T-helper 1 cell treated with Interleukin-12 subunit alpha and Interleukin-12 subunit beta and Interleukin-4 antibody, amounts not matched to agents 30 μg/mL and 1 μg/mL, for 36 hours (primary cell): ENCODE data around the gene HPS1.

Experiments used
- H3K27ac Mint-ChIP-seq: one replicate; pipeline ENCODE4 v1.8.0; 2021; ENCODE audit warnings: mild to moderate bottlenecking, mixed read lengths
- H3K27me3 Mint-ChIP-seq: one replicate; pipeline ENCODE4 v1.8.0; 2021; ENCODE audit warnings: low read depth, mixed read lengths
- H3K36me3 Mint-ChIP-seq: one replicate; pipeline ENCODE4 v1.8.0; 2021; ENCODE audit warnings: low read depth, mixed read lengths
- H3K4me1 Mint-ChIP-seq: one replicate; pipeline ENCODE4 v1.8.0; 2021; ENCODE audit warnings: low read depth, mixed read lengths
- H3K4me3 Mint-ChIP-seq: one replicate; pipeline ENCODE4 v1.8.0; 2021; ENCODE audit warnings: mild to moderate bottlenecking, moderate library complexity, mixed read lengths
- H3K9me3 Mint-ChIP-seq: one replicate; pipeline ENCODE4 v1.8.0; 2021; ENCODE audit warnings: mixed read lengths

HPS1 gene

GRCh38 chr10:98416606-98417388, 29.9 kb downstream of the HPS1 start:
- no peak overlapping the region for H3K4me3 Mint-ChIP-seq
- peaks cover 10% of the 10 kb centered on the region for H3K36me3 Mint-ChIP-seq
- H3K9me3 Mint-ChIP-seq: no peaks in the 10 kb centered on the region
- H3K27me3 Mint-ChIP-seq: no peaks in the 10 kb centered on the region
- H3K27ac Mint-ChIP-seq: no peak overlapping the region
- H3K4me1 Mint-ChIP-seq: peaks cover 7% of the 10 kb centered on the region

- peaks cover 10% of the 10 kb centered on the region for H3K36me3 Mint-ChIP-seq
- no peak overlapping the region for H3K4me3 Mint-ChIP-seq
- no peak overlapping the region for H3K27ac Mint-ChIP-seq
- peaks cover 7% of the 10 kb centered on the region for H3K4me1 Mint-ChIP-seq
- no peaks in the 10 kb centered on the region for H3K27me3 Mint-ChIP-seq
- no peaks in the 10 kb centered on the region for H3K9me3 Mint-ChIP-seq
Measured at GRCh38 chr10:98415731-98416119, 31.0 kb downstream of the HPS1 start.

- peaks cover 10% of the 10 kb centered on the region for H3K36me3 Mint-ChIP-seq
- peaks cover 7% of the 10 kb centered on the region for H3K4me1 Mint-ChIP-seq
- no peaks in the 10 kb centered on the region for H3K9me3 Mint-ChIP-seq
- peak within 1 kb of the TSS; percentile 75 for H3K27ac Mint-ChIP-seq
- no peaks in the 10 kb centered on the region for H3K27me3 Mint-ChIP-seq
- H3K4me3 Mint-ChIP-seq: peak within 1 kb of the TSS; percentile 76
Measured at GRCh38 chr10:98414932-98415730, 31.6 kb downstream of the HPS1 start, which contains the start of gene PYROXD2. Gene PYROXD2 (minus strand): TSS chr10:98415182. CDS start chr10:98415135, 47 bp downstream.

GRCh38 chr10:98414578-98414931, 32.2 kb downstream of the HPS1 start:
- Mint-ChIP-seq H3K27ac (no peak overlapping the region), H3K27me3 (no peaks in the 10 kb centered on the region), H3K9me3 (no peaks in the 10 kb centered on the region), H3K36me3 (peaks cover 7% of the 10 kb centered on the region), H3K4me3 (peak overlapping the region; percentile 76), H3K4me1 (peaks cover 7% of the 10 kb centered on the region)

- H3K4me1 Mint-ChIP-seq: peaks cover 7% of the 10 kb centered on the region
- H3K27me3 Mint-ChIP-seq: no peaks in the 10 kb centered on the region
- H3K36me3 Mint-ChIP-seq: peaks cover 1% of the 10 kb centered on the region
- no peaks in the 10 kb centered on the region for H3K9me3 Mint-ChIP-seq
- H3K4me3 Mint-ChIP-seq: no peak overlapping the region
- no peak overlapping the region for H3K27ac Mint-ChIP-seq
Measured at GRCh38 chr10:98411768-98412167, 35.0 kb downstream of the HPS1 start.

- Mint-ChIP-seq H3K9me3 (no peaks in the 10 kb centered on the region), H3K4me3 (no peak overlapping the region), H3K27ac (no peak overlapping the region), H3K4me1 (peaks cover 7% of the 10 kb centered on the region), H3K27me3 (no peaks in the 10 kb centered on the region), H3K36me3 (no peaks in the 10 kb centered on the region)
Measured at GRCh38 chr10:98411166-98411565, 35.6 kb downstream of the HPS1 start.

- Mint-ChIP-seq H3K36me3 (no peaks in the 10 kb centered on the region), H3K27me3 (peaks cover 3% of the 10 kb centered on the region), H3K4me3 (no peak overlapping the region), H3K9me3 (no peaks in the 10 kb centered on the region), H3K4me1 (peaks cover 7% of the 10 kb centered on the region), H3K27ac (no peak overlapping the region)
Measured at GRCh38 chr10:98410759-98411158, 36.0 kb downstream of the HPS1 start.

GRCh38 chr10:98410135-98410743, 36.5 kb downstream of the HPS1 start:
- Mint-ChIP-seq H3K4me3 (no peak overlapping the region), H3K36me3 (no peaks in the 10 kb centered on the region), H3K9me3 (no peaks in the 10 kb centered on the region), H3K4me1 (peaks cover 7% of the 10 kb centered on the region), H3K27ac (no peak overlapping the region), H3K27me3 (peaks cover 3% of the 10 kb centered on the region)

- H3K27me3 Mint-ChIP-seq: peaks cover 3% of the 10 kb centered on the region
- no peaks in the 10 kb centered on the region for H3K36me3 Mint-ChIP-seq
- H3K4me1 Mint-ChIP-seq: peaks cover 5% of the 10 kb centered on the region
- no peaks in the 10 kb centered on the region for H3K9me3 Mint-ChIP-seq
- H3K4me3 Mint-ChIP-seq: no peak overlapping the region
- no peak overlapping the region for H3K27ac Mint-ChIP-seq
Measured at GRCh38 chr10:98408799-98409198, 37.9 kb downstream of the HPS1 start.

- Mint-ChIP-seq H3K9me3 (no peaks in the 10 kb centered on the region), H3K36me3 (peaks cover 3% of the 10 kb centered on the region), H3K27me3 (peaks cover 3% of the 10 kb centered on the region), H3K4me3 (no peak overlapping the region), H3K4me1 (peaks cover 5% of the 10 kb centered on the region), H3K27ac (no peak overlapping the region)
Measured at GRCh38 chr10:98407744-98408241, 38.9 kb downstream of the HPS1 start.

GRCh38 chr10:98407017-98407743, 39.6 kb downstream of the HPS1 start:
- no peaks in the 10 kb centered on the region for H3K9me3 Mint-ChIP-seq
- H3K36me3 Mint-ChIP-seq: peaks cover 3% of the 10 kb centered on the region
- H3K27ac Mint-ChIP-seq: no peak overlapping the region
- peaks cover 3% of the 10 kb centered on the region for H3K27me3 Mint-ChIP-seq
- H3K4me1 Mint-ChIP-seq: peaks cover 5% of the 10 kb centered on the region
- H3K4me3 Mint-ChIP-seq: no peak overlapping the region

- H3K9me3 Mint-ChIP-seq: no peaks in the 10 kb centered on the region
- peaks cover 3% of the 10 kb centered on the region for H3K27me3 Mint-ChIP-seq
- H3K27ac Mint-ChIP-seq: no peak overlapping the region
- H3K4me3 Mint-ChIP-seq: no peak overlapping the region
- peaks cover 3% of the 10 kb centered on the region for H3K36me3 Mint-ChIP-seq
- H3K4me1 Mint-ChIP-seq: peaks cover 5% of the 10 kb centered on the region
Measured at GRCh38 chr10:98405422-98405821, 41.3 kb downstream of the HPS1 start.

- H3K4me3 Mint-ChIP-seq: no peak overlapping the region
- peaks cover 3% of the 10 kb centered on the region for H3K27me3 Mint-ChIP-seq
- H3K9me3 Mint-ChIP-seq: no peaks in the 10 kb centered on the region
- no peak overlapping the region for H3K27ac Mint-ChIP-seq
- peaks cover 5% of the 10 kb centered on the region for H3K4me1 Mint-ChIP-seq
- peaks cover 3% of the 10 kb centered on the region for H3K36me3 Mint-ChIP-seq
Measured at GRCh38 chr10:98404571-98405359, 42.0 kb downstream of the HPS1 start.
